HG03159 (cell line): ENCODE results near the gene EDNRA.

Experiments
- ATAC-seq: cut with Tn5 transposase; IDR thresholded peaks from one replicate; pipeline ENCODE4 v1.9.1; 2021; ENCODE audit warnings: mild to moderate bottlenecking, moderate library complexity; ENCODE audit not compliant: unreplicated experiment

The EDNRA gene

DNA sequence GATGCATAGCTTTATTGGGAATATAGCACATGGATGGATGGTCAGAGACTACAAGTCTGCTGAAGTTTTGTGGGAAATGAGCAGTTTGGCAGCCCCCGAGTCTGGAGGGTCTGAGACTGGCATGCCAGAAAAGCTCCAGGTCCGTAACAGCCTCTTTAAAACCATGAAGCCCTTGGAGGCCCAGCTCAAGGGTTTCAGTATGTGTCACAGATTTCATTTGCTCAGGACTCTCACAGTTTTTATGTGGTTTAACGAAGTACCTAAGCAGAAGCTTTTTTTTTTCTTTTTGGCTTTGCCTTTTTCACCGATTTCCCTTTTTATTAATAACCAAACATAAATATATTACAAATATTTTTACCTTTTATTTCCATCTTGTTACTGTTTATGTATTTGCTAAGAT lies 105.7 kb downstream of the EDNRA start:
- ATAC-seq: no peak

DNA sequence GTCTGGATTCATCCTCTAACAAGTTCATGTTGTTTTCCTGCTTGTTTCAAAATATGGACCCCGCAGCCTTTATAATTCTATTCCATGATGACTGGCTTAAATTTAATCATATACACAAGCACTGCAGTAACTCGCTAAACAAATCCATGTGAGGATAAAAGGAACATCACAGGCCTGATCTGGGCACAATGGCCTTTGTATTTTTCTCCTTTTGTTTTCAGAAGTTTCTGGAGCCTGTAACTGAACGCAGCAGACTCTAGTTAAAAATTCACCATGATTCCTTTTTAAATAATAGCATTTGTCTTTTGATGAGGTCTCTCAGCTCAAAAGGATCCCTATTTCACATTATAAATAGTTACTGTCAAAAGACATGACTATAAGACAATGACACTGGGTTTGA lies 106.1 kb downstream of the EDNRA start:
- ATAC-seq: no peak

DNA sequence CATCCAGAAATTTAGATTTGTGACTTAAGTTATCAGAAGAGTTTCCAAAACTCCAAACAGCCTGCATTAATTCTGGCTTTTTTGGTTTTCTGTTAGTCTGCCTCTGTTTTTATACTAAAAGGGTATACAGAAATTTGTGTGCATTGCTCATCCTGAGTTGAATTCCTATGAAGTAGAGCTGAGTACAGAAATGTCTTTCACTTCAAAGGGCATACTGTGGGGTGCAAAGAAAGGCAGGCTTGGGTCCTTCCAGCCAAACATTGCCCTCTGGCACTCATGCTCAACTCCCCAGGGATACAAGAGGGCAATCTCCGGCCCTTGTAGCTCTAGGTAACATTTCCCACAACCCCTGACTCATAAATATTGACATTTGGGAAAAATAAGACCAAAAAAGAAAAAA lies 108.7 kb downstream of the EDNRA start:
- ATAC-seq: no peak

DNA sequence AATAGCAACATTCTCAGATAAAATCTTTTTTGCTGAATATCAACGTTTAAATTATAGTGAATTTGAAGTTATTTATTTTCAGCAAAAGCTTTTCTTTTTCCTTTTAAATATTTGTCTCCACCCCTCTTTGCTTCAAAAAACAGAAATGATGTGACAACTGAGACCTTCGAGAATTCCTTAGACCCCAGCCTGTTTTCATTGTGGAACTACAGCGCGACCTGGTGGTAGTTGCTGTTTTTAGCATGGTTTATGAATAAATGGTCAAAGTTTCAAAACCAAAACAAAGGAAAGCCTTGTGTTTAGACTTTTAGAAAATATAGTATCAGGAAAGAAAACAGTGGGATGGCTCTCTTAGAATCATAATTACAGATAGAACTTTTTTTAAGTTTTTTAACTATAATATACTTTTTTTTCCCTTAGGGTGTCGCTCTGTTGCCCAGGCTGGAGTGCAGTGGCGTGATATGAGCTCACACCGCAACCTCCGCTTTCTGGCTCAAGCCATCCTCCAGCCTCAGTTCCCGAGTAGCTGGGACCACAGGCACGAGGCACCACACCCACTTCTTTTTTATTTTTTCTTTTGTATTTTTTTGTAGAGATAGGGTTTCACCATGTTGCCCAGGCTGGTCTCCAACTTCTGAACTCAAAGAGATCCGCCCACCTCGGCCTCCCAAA lies 109.5 kb downstream of the EDNRA start:
- ATAC-seq: peak; percentile 72

DNA sequence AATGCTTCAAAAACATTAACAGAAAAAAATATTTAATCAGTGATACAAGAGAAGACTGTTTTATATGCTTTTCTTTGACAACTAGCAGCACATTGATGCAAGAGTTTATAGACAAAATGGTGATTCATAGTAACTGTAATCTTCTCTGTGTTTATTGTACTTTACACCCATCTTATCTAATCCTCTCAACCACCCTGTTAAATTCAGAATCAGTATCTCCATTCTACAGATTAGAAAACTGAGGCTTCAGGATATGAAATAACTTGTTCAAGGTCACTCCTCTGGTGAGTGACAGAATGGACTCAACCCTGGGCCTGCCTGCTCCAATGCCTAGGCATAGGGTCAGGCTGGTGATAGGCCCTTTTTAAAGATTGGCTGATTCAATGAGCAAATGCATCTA lies 110.2 kb downstream of the EDNRA start:
- no peak for ATAC-seq

DNA sequence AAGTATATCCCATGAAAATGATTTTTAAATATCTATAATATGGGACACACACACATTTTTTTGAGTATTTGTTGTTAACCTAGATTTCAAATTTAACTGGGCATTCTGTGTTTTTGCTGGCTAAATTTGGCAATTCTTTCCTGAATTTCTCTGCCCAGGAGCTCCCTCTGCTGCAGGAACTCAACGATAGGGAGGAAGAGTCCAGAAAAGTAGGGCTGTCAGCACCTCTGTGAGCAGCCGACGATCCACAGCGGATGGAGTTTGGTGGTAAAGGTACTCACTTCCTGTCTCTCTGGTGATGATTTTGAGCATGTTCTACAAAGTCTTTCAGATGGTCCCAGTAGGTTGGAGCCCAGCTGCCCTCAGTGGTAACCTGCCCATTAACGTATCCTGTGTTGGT lies 113.2 kb downstream of the EDNRA start:
- ATAC-seq: no peak
